Astrocyte (in vitro differentiated cells and primary cell): Measurements from ENCODE around the gene SCAANT1. TPM values are rescaled to one million over a fixed set of nuclear protein-coding genes. Genes with fewer than 3 reads are reported as not detected.
A peak's percentile ranks its signal among the peaks of the same experiment; 100 is the strongest.

Source experiments
- DNase-seq: peaks from one replicate; pipeline ENCODE4 v3.0.0-alpha.2; 2010; ENCODE audit warnings: low read depth
- FAIRE-seq: peaks from 2 replicates; lab custom pipeline; 2011; peaks lifted over from hg19 to GRCh38; lab: Jason Lieb, UNC
- H2AFZ ChIP-seq: 2 replicates; pipeline ENCODE4 v1.6.0; 2012; ENCODE audit warnings: low read depth, low read length, inconsistent platforms
- H3K27ac ChIP-seq: 2 replicates; pipeline ENCODE4 v1.5.1; 2011; ENCODE audit warnings: low read depth, low read length, inconsistent platforms
- H3K27me3 ChIP-seq: 2 replicates; pipeline ENCODE4 v1.6.0; 2011; ENCODE audit warnings: low read length, inconsistent platforms; ENCODE audit not compliant: insufficient read depth
- H3K36me3 ChIP-seq: 2 replicates; pipeline ENCODE4 v1.5.1; 2011; ENCODE audit warnings: low read length, inconsistent platforms; ENCODE audit not compliant: insufficient read depth
- H3K4me1 ChIP-seq: 2 replicates; pipeline ENCODE4 v1.5.1; 2011; ENCODE audit warnings: low read length, inconsistent platforms; ENCODE audit not compliant: insufficient read depth
- H3K4me2 ChIP-seq: 2 replicates; pipeline ENCODE4 v1.6.0; 2012; ENCODE audit warnings: low read length, inconsistent platforms
- H3K4me3 ChIP-seq: 2 replicates; pipeline ENCODE4 v1.5.1; 2011; ENCODE audit warnings: low read depth, mild to moderate bottlenecking, low read length, inconsistent platforms; ENCODE audit not compliant: insufficient read depth
- H3K79me2 ChIP-seq: 2 replicates; pipeline ENCODE4 v1.6.0; 2012; ENCODE audit warnings: mild to moderate bottlenecking, low read length, inconsistent platforms; ENCODE audit not compliant: insufficient read depth
- H3K9ac ChIP-seq: 2 replicates; pipeline ENCODE4 v1.6.0; 2012; ENCODE audit warnings: mild to moderate bottlenecking, low read length, inconsistent platforms
- H3K9me3 ChIP-seq: 2 replicates; pipeline ENCODE4 v1.5.1; 2012; ENCODE audit warnings: low read depth, mild to moderate bottlenecking, low read length, inconsistent platforms; ENCODE audit not compliant: insufficient read depth
- H4K20me1 ChIP-seq: 2 replicates; pipeline ENCODE4 v1.6.0; 2012; ENCODE audit warnings: low read length, inconsistent platforms; ENCODE audit not compliant: insufficient read depth
- H3K27ac Mint-ChIP-seq: one replicate; pipeline ENCODE4 v1.8.0; 2021; ENCODE audit warnings: mild to moderate bottlenecking, mixed read lengths; ENCODE audit not compliant: unreplicated experiment
- H3K27me3 Mint-ChIP-seq: one replicate; pipeline ENCODE4 v1.8.0; 2021; ENCODE audit warnings: low read depth, mixed read lengths; ENCODE audit not compliant: unreplicated experiment
- H3K36me3 Mint-ChIP-seq: one replicate; pipeline ENCODE4 v1.8.0; 2021; ENCODE audit warnings: low read depth, mixed read lengths; ENCODE audit not compliant: unreplicated experiment
- H3K4me1 Mint-ChIP-seq: one replicate; pipeline ENCODE4 v1.8.0; 2021; ENCODE audit warnings: low read depth, mixed read lengths; ENCODE audit not compliant: unreplicated experiment
- H3K4me3 Mint-ChIP-seq: one replicate; pipeline ENCODE4 v1.8.0; 2021; ENCODE audit warnings: mild to moderate bottlenecking, moderate library complexity, mixed read lengths; ENCODE audit not compliant: unreplicated experiment
- H3K9me3 Mint-ChIP-seq: one replicate; pipeline ENCODE4 v1.8.0; 2021; ENCODE audit warnings: mild to moderate bottlenecking, mixed read lengths; ENCODE audit not compliant: unreplicated experiment
- CTCF ChIP-seq: IDR thresholded peaks from 2 replicates; pipeline ENCODE4 v1.5.1; 2011; ENCODE audit warnings: low read depth, mild to moderate bottlenecking, inconsistent platforms, low read length, moderate library complexity; ENCODE audit not compliant: insufficient read depth
- EZH2 ChIP-seq: IDR thresholded peaks from 2 replicates; pipeline ENCODE4 v1.6.1; 2012; ENCODE audit warnings: mild to moderate bottlenecking, low read length, inconsistent platforms; ENCODE audit not compliant: insufficient read depth
- total RNA-seq: library from RNA; stranded (reverse); gene quantifications from 2 replicates; pipeline ENCODE4 v1.2.1, GENCODE V29; 2021

The SCAANT1 gene
- total RNA-seq, 1 donor from 2014 or later, result not detected

DNA sequence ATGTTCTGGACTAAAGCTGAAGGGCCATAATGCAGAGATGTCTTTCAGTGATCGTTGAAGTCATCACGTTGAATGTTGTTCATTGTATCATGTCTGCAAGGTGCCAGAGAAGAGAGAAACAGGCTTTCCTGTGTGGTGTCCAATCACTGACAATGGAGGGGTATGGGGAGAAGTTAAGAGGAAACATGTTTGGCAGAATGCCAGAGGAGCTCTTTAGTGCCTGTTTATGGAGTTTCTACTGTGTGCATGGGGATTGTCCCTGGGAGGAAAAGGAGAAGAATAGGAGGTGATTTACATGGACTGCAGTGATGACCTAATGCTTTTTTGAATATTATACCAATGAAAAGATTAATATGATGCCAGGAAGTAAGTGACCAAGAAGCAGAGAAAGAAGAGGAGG lies 11.7 kb downstream of the SCAANT1 start:
- H3K4me3 ChIP-seq, result no peak overlapping the region
- Mint-ChIP-seq H3K27me3 (no peaks in the 10 kb centered on the region), H3K4me3 (no peak overlapping the region), H3K4me1 (peaks cover 15% of the 10 kb centered on the region), H3K27ac (no peak overlapping the region), H3K36me3 (peaks cover 13% of the 10 kb centered on the region), H3K9me3 (no peaks in the 10 kb centered on the region)
- no peak overlapping the region for H3K9ac ChIP-seq
- no peaks in the 10 kb centered on the region for H3K9me3 ChIP-seq
- no peak overlapping the region for H3K4me2 ChIP-seq
- FAIRE-seq (no peak), DNase-seq (no peak)
- H4K20me1 ChIP-seq, result peaks cover 17% of the 10 kb centered on the region
- H2AFZ ChIP-seq, result no peak overlapping the region
- H3K36me3 ChIP-seq, result peaks cover 6% of the 10 kb centered on the region
- TF ChIP-seq CTCF (no peak), EZH2 (no peak)
- peaks cover 3% of the 10 kb centered on the region for H3K4me1 ChIP-seq
- no peaks in the 10 kb centered on the region for H3K27me3 ChIP-seq
- no peak overlapping the region for H3K27ac ChIP-seq
- peaks cover 3% of the 10 kb centered on the region for H3K79me2 ChIP-seq

GRCh38 chr3:63900010-63900409 lies 12.2 kb downstream of the SCAANT1 start:
- no peak overlapping the region for H3K27ac ChIP-seq
- H4K20me1 ChIP-seq, result peaks cover 18% of the 10 kb centered on the region
- H3K27me3 ChIP-seq, result no peaks in the 10 kb centered on the region
- DNase-seq (no peak), FAIRE-seq (no peak)
- no peak overlapping the region for H3K9ac ChIP-seq
- peaks cover 5% of the 10 kb centered on the region for H3K79me2 ChIP-seq
- Mint-ChIP-seq H3K4me1 (peaks cover 17% of the 10 kb centered on the region), H3K4me3 (no peak overlapping the region), H3K27me3 (no peaks in the 10 kb centered on the region), H3K27ac (no peak overlapping the region), H3K9me3 (no peaks in the 10 kb centered on the region), H3K36me3 (peaks cover 13% of the 10 kb centered on the region)
- no peaks in the 10 kb centered on the region for H3K9me3 ChIP-seq
- H2AFZ ChIP-seq, result no peak overlapping the region
- H3K36me3 ChIP-seq, result peaks cover 6% of the 10 kb centered on the region
- peaks cover 3% of the 10 kb centered on the region for H3K4me1 ChIP-seq
- no peak overlapping the region for H3K4me3 ChIP-seq
- TF ChIP-seq CTCF, result no peak
- no peak for TF ChIP-seq EZH2
- H3K4me2 ChIP-seq, result no peak overlapping the region

DNA sequence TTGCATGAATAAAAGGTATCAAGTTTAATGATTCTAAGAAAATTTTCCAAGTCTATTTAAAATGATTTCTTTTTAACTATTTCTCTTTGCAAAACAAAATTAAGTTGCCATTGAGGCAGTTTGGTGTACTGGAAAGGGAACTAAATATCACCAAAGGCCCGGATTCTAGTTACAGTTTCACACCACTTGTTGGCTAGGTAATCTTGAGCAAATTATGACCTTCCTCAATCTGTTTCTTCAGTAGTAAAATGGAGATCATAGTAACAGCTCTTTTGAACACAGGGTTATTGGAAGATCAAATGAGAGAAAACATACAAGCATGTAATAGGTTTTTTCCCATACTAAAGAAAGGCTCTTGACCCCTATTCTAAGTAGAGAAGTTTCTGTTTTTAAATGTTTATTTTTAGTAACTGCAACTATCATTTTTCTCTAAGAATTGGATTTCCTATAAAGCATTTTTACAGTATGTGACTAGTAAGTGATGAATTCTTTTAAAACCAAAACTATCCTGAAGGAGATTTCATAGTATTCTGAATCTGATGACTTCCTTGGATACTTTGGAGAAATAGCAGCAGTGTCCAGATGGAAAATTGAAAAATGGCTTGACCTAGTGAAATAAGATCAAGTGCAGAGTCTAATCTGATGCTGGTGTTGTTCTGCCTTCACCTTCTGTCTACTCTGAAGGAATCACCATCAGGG lies 15.7 kb downstream of the SCAANT1 start:
- Mint-ChIP-seq H3K4me1 (peaks cover 15% of the 10 kb centered on the region), H3K36me3 (peaks cover 10% of the 10 kb centered on the region), H3K27ac (no peak overlapping the region), H3K9me3 (no peaks in the 10 kb centered on the region), H3K27me3 (no peaks in the 10 kb centered on the region), H3K4me3 (no peak overlapping the region)
- Histone ChIP-seq H3K4me2 (no peak overlapping the region), H3K36me3 (peaks cover 6% of the 10 kb centered on the region), H3K4me1 (no peaks in the 10 kb centered on the region), H4K20me1 (peaks cover 44% of the 10 kb centered on the region), H3K27me3 (no peaks in the 10 kb centered on the region), H3K4me3 (no peak overlapping the region), H3K9ac (no peak overlapping the region), H2AFZ (no peak overlapping the region), H3K9me3 (no peaks in the 10 kb centered on the region), H3K27ac (no peak overlapping the region), H3K79me2 (peaks cover 6% of the 10 kb centered on the region)
- DNase-seq (no peak), FAIRE-seq (peak; percentile 65)
- TF ChIP-seq EZH2 (no peak), CTCF (no peak)
